B cell (primary cell): ENCODE results near the gene REL. TPM values are rescaled to one million over a fixed set of nuclear protein-coding genes. Genes with fewer than 3 reads are reported as not detected.

Source experiments
- ATAC-seq: fragments of 200-7000 bp; cut with Tn5 transposase; one replicate; pipeline ENCODE4 v1.10.0; 2021; ENCODE audit warnings: low read depth, mild to moderate bottlenecking, moderate number of reproducible peaks, moderate library complexity
- CTCF ChIA-PET: fragments of 350-600 bp; sonication (Branson Sonifier 250); formaldehyde crosslinking; loops from one replicate; lab custom pipeline; 2021; ENCODE audit warnings: antibody characterized with exemption, inconsistent platforms; lab: Charles Lee
- POLR2A ChIA-PET: fragments of 350-600 bp; sonication (Branson Sonifier 250); formaldehyde crosslinking; loops from one replicate; lab custom pipeline; 2021; ENCODE audit warnings: antibody characterized with exemption; lab: Charles Lee
- DNase-seq: peaks from one replicate; pipeline ENCODE4 v3.0.0; 2013
- H2AFZ ChIP-seq: 2 replicates; pipeline ENCODE4 v1.6.1; 2012; ENCODE audit warnings: mild to moderate bottlenecking, low read depth, low read length; ENCODE audit not compliant: insufficient read depth, poor library complexity, severe bottlenecking
- H3K27ac ChIP-seq, 2 donors: 1 replicate in 1 of 2; 2 replicates in 1 of 2; pipeline ENCODE4 v1.5.1; 2012 to 2013; ENCODE audit warnings: low read length in 2 of 2, mild to moderate bottlenecking in 2 of 2, moderate library complexity in 1 of 2
- H3K27me3 ChIP-seq, 4 experiments: fragments of 200-600 bp in 1 of 4; sonication (generic) in 1 of 4; replicated peaks in 1 of 4; 1 replicate in 2 of 4; 2 replicates in 2 of 4; pipeline versions ENCODE4 v1.6.1 to v1.7.0; 2013 to 2016; ENCODE audit warnings: low read length in 3 of 4, mild to moderate bottlenecking in 2 of 4, mixed read lengths in 1 of 4, moderate library complexity in 1 of 4; ENCODE audit not compliant: insufficient read depth in 4 of 4, control insufficient read depth in 3 of 4; ENCODE audit errors: control extremely low read depth in 1 of 4
- H3K36me3 ChIP-seq, 2 experiments: replicated peaks in 1 of 2; 1 replicate in 1 of 2; 2 replicates in 1 of 2; pipeline versions ENCODE4 v1.6.1 to v1.7.1; 2013; ENCODE audit warnings: low read length in 1 of 2; ENCODE audit not compliant: insufficient read depth in 2 of 2, control insufficient read depth in 1 of 2; ENCODE audit errors: control extremely low read depth in 1 of 2, extremely low read depth in 1 of 2
- H3K4me1 ChIP-seq, 2 donors: fragments of 200-600 bp in 1 of 2; sonication (generic) in 1 of 2; 1 replicate in 1 of 2; 2 replicates in 1 of 2; pipeline versions ENCODE4 v1.5.1 to v1.6.1; 2013 to 2017; ENCODE audit warnings: low read length in 2 of 2; ENCODE audit not compliant: control insufficient read depth in 2 of 2, insufficient read depth in 2 of 2
- H3K4me2 ChIP-seq: replicated peaks from 2 replicates; pipeline ENCODE3; 2012; ENCODE audit warnings: mild to moderate bottlenecking, low read depth, low read length; ENCODE audit not compliant: poor library complexity, severe bottlenecking
- H3K4me3 ChIP-seq, 5 experiments: fragments of 200-600 bp in 1 of 5; sonication (generic) in 1 of 5; 1 replicate in 3 of 5; 2 replicates in 2 of 5; pipeline versions ENCODE4 v1.5.1 to v1.7.0; 2011 to 2016; ENCODE audit warnings: low read length in 4 of 5, mild to moderate bottlenecking in 4 of 5, low read depth in 2 of 5, control low read depth in 1 of 5, moderate library complexity in 1 of 5; ENCODE audit not compliant: insufficient read depth in 1 of 5; ENCODE audit errors: control extremely low read depth in 1 of 5, extremely low read depth in 1 of 5
- H3K79me2 ChIP-seq: fragments of 200-600 bp; sonication (generic); one replicate; pipeline ENCODE4 v1.6.0; 2016; ENCODE audit warnings: low read length; ENCODE audit not compliant: control insufficient read depth, insufficient read depth
- H3K9ac ChIP-seq: fragments of 200-600 bp; sonication (generic); 2 replicates; pipeline ENCODE4 v1.6.1; 2017; ENCODE audit warnings: mild to moderate bottlenecking, low read length, moderate library complexity
- H3K9me3 ChIP-seq, 3 donors: one replicate each; pipeline versions ENCODE4 v1.6.1 to v1.7.1; 2013; ENCODE audit warnings: low read length in 2 of 3; ENCODE audit not compliant: control insufficient read depth in 2 of 3, insufficient read depth in 1 of 3; ENCODE audit errors: control extremely low read depth in 1 of 3
- H4K20me1 ChIP-seq: 2 replicates; pipeline ENCODE4 v1.6.0; 2012; ENCODE audit warnings: mild to moderate bottlenecking, low read length; ENCODE audit not compliant: insufficient read depth, control insufficient read depth, poor library complexity, severe bottlenecking
- H3K27ac Mint-ChIP-seq: one replicate; pipeline ENCODE4 v1.8.0; 2021; ENCODE audit warnings: mixed read lengths
- H3K27me3 Mint-ChIP-seq: one replicate; pipeline ENCODE4 v1.8.0; 2021; ENCODE audit warnings: mixed read lengths
- H3K4me1 Mint-ChIP-seq: one replicate; pipeline ENCODE4 v1.8.0; 2021; ENCODE audit warnings: mixed read lengths
- H3K4me3 Mint-ChIP-seq: one replicate; pipeline ENCODE4 v1.8.0; 2021; ENCODE audit warnings: mixed read lengths
- H3K9me3 Mint-ChIP-seq: one replicate; pipeline ENCODE4 v1.8.0; 2022; ENCODE audit warnings: mixed read lengths; ENCODE audit not compliant: insufficient read depth
- EZH2 ChIP-seq: IDR thresholded peaks from 2 replicates; pipeline ENCODE4 v1.6.1; 2012; ENCODE audit warnings: borderline replicate concordance, low read depth, mild to moderate bottlenecking, moderate library complexity, low read length; ENCODE audit not compliant: insufficient read depth, poor library complexity, severe bottlenecking
- WGBS: methylation state at CpG from one replicate; pipeline ENCODE4 v1.1.5; 2013; ENCODE audit warnings: missing lambda C conversion rate; ENCODE audit not compliant: insufficient coverage; 5-methylcytosine and 5-hydroxymethylcytosine counted together
- intact Hi-C: fragments of 100-400 bp; cut with micrococcal nuclease; formaldehyde crosslinking; loops from one replicate; pipeline ENCODE4 v1.10.0; 2022
- polyA minus RNA-seq: library from RNA; depleted of rRNA, polyadenylated mRNA; stranded (reverse); fragments of >200 nt; gene quantifications from 2 replicates; pipeline ENCODE4 v1.2.3, GENCODE V29; 2012
- polyA plus RNA-seq: library from polyadenylated mRNA; depleted of rRNA; stranded (reverse); fragments of >200 nt; gene quantifications from 2 replicates; pipeline ENCODE4 v1.2.3, GENCODE V29; 2012
- total RNA-seq, 2 donors: library from RNA; stranded (reverse); fragments of 120-200 nt in 1 of 2; gene quantifications; 1 replicate in 1 of 2; 2 replicates in 1 of 2; pipeline versions ENCODE4 v1.2.3 to v1.2.4, GENCODE V29; 2013 to 2022
- TF ChIP-seq, protein P1 (sequence below): fragments of 200-600 bp; IDR thresholded peaks from one replicate; pipeline ENCODE4 v1.8.0; 2022; ENCODE audit warnings: antibody characterized with exemption, mild to moderate bottlenecking

Gene REL
- total RNA-seq, result 283 and 297 TPM in 2 replicates
- total RNA-seq (2013), result 80.8 TPM
- 27.9 and 54.4 TPM in 2 replicates for polyA plus RNA-seq
- polyA minus RNA-seq, result 84.9 and 141 TPM in 2 replicates

DNA sequence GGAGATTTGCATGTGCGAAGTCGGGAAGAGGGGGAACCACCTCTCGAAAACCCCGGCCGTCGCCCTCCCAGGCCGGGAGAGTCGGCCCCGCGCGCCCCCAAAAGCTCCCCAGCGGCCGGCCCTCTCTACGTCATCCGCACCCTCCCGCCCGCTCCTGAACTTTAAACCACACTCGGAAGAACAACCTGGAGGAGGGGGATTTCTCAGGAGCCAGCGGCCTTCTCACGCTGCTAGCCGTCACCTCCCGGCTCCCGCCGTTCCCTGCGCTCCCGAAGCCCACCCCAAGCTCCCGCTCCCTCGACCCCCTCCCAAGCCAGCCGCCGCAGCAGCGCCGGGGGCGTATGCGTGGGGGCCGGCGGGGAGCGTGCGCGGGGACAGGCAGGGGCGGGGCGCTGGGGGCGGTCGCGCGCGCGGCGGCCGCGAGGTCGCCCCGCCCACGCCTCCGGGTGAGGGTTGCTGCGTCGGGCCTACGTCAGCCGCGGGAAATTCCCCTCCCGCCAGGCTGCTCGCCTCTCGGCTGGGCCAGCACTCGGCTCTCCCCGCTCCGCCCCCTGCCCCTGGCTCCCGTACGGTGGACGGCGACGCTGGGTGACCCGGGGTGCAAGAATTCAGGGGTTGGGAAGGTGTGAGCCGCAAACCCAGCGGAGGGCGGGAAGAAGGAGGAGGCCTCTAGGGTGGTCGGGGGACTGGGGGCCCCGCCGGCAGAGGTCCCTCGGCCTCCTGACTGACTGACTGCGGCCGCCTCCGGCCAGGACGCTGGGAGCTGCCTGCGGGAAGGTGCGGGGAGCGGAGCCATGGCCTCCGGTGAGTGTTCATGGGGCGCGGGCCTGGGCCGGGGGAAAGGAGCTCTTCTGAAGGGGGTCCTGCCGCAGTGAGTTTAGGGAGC is at the start of gene REL:
Gene REL, plus strand, starts transcription at position 528 of the 886 bp plus-strand sequence. Its CDS starts 267 bp downstream, at position 795.
- Histone ChIP-seq H3K27ac (peak within 1 kb of the TSS; percentile 100), H2AFZ (peak within 1 kb of the TSS; percentile 67), H4K20me1 (peaks cover 27% of the 10 kb centered on the region), H3K4me1 (peaks cover 22 to 28% of the 10 kb centered on the region in 2 donors), H3K4me3 (peak within 1 kb of the TSS; percentile 84 to 100 (median 100)), H3K36me3 (peaks cover 0 to 2% of the 10 kb centered on the region in 2 experiments), H3K9me3 (peaks cover 0 to 8% (median 0%) of the 10 kb centered on the region in 3 donors), H3K27me3 (no peaks in the 10 kb centered on the region), H3K4me2 (peak within 1 kb of the TSS; percentile 89), H3K9ac (peak within 1 kb of the TSS; percentile 97), H3K79me2 (peaks cover 49% of the 10 kb centered on the region)
- ChIA-PET POLR2A (interaction anchor here (0.6 to 5.1 kb wide), 18 partner anchors 8 to 657 kb away, joined by 3 to 78 read pairs (median 4); partner anchors contain the start of genes PAPOLG and XPO1), CTCF (interaction anchor here (0.6 to 6.7 kb wide), 22 partner anchors 10 to 119 kb away, joined by 3 to 63 read pairs (median 4); no protein-coding TSS in a partner anchor)
- Mint-ChIP-seq H3K4me1 (peaks cover 36% of the 10 kb centered on the region), H3K4me3 (peak within 1 kb of the TSS; percentile 100), H3K27ac (peak within 1 kb of the TSS; percentile 98), H3K9me3 (no peaks in the 10 kb centered on the region), H3K27me3 (no peaks in the 10 kb centered on the region)
- peak; percentile 97 for DNase-seq
- ATAC-seq, result peak; percentile 76
- WGBS, result under 1% methylated on average over 77 of the region's 90 CpGs
- intact Hi-C loops, result loop anchor here (1.0 to 10.0 kb wide), 7 partner anchors 8 to 881 kb away; partner anchors contain the start of genes BCL11A, USP34 and XPO1
- TF ChIP-seq, protein P1, sequence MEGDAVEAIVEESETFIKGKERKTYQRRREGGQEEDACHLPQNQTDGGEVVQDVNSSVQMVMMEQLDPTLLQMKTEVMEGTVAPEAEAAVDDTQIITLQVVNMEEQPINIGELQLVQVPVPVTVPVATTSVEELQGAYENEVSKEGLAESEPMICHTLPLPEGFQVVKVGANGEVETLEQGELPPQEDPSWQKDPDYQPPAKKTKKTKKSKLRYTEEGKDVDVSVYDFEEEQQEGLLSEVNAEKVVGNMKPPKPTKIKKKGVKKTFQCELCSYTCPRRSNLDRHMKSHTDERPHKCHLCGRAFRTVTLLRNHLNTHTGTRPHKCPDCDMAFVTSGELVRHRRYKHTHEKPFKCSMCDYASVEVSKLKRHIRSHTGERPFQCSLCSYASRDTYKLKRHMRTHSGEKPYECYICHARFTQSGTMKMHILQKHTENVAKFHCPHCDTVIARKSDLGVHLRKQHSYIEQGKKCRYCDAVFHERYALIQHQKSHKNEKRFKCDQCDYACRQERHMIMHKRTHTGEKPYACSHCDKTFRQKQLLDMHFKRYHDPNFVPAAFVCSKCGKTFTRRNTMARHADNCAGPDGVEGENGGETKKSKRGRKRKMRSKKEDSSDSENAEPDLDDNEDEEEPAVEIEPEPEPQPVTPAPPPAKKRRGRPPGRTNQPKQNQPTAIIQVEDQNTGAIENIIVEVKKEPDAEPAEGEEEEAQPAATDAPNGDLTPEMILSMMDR, result no peak

DNA sequence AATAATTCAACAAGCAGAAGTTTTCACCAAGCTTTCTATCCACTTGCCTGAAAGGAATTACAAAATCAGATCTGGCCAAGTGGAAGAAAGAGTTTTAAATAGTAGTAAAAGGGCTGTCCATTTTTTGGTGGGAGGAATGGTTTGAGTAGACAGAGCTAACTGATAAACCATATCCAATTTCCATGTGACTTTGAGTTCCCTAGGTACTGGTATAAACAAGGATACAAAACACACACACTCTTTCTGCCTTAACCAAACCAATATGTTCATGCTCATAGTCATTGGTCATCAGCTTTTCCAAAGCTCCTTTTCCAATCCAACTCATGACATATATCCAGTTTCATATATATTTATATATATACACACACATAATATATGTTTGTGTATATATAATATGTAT is 49.5 kb upstream of the REL start:
- peaks cover 35 to 37% of the 10 kb centered on the region in 2 donors for H3K4me1 ChIP-seq
- intact Hi-C loops, result no loop called here
- no peak for ATAC-seq
- H3K27ac ChIP-seq, result no peak overlapping the region
- no peak overlapping the region for H3K9ac ChIP-seq
- no peaks in the 10 kb centered on the region for H3K27me3 ChIP-seq
- POLR2A ChIA-PET, result interaction anchor here (1.9 kb wide), 1 partner anchor 36 kb away, joined by 7 read pairs; no protein-coding TSS in a partner anchor
- Mint-ChIP-seq H3K27me3 (no peaks in the 10 kb centered on the region), H3K4me3 (no peak overlapping the region), H3K27ac (no peak overlapping the region), H3K4me1 (peaks cover 50% of the 10 kb centered on the region), H3K9me3 (no peaks in the 10 kb centered on the region)
- no peaks in the 10 kb centered on the region for H4K20me1 ChIP-seq
- H3K79me2 ChIP-seq, result peaks cover 20% of the 10 kb centered on the region
- no peak overlapping the region for H3K4me3 ChIP-seq
- TF ChIP-seq EZH2, result no peak
- TF ChIP-seq, protein P1, result no peak
- no peak for DNase-seq
- H3K9me3 ChIP-seq, result no peaks in the 10 kb centered on the region
- no peak overlapping the region for H3K4me2 ChIP-seq
- H2AFZ ChIP-seq, result no peak overlapping the region
- CTCF ChIA-PET, result interaction anchor here (1.7 to 3.7 kb wide), 2 partner anchors 14 to 26 kb away, joined by 5 to 17 read pairs; no protein-coding TSS in a partner anchor
- H3K36me3 ChIP-seq, result no peaks in the 10 kb centered on the region
